Stimulated activated CD8-positive, alpha-beta memory T cell treated with anti-CD3 and anti-CD28 coated beads, Interleukin-4, amount 100 ng/mL, for 48 hours (primary cell): ENCODE data around the gene USP19.

Experiments
- DNase-seq: peaks from one replicate; pipeline ENCODE4 v3.0.0-alpha.2; 2020

USP19 gene, protein sequence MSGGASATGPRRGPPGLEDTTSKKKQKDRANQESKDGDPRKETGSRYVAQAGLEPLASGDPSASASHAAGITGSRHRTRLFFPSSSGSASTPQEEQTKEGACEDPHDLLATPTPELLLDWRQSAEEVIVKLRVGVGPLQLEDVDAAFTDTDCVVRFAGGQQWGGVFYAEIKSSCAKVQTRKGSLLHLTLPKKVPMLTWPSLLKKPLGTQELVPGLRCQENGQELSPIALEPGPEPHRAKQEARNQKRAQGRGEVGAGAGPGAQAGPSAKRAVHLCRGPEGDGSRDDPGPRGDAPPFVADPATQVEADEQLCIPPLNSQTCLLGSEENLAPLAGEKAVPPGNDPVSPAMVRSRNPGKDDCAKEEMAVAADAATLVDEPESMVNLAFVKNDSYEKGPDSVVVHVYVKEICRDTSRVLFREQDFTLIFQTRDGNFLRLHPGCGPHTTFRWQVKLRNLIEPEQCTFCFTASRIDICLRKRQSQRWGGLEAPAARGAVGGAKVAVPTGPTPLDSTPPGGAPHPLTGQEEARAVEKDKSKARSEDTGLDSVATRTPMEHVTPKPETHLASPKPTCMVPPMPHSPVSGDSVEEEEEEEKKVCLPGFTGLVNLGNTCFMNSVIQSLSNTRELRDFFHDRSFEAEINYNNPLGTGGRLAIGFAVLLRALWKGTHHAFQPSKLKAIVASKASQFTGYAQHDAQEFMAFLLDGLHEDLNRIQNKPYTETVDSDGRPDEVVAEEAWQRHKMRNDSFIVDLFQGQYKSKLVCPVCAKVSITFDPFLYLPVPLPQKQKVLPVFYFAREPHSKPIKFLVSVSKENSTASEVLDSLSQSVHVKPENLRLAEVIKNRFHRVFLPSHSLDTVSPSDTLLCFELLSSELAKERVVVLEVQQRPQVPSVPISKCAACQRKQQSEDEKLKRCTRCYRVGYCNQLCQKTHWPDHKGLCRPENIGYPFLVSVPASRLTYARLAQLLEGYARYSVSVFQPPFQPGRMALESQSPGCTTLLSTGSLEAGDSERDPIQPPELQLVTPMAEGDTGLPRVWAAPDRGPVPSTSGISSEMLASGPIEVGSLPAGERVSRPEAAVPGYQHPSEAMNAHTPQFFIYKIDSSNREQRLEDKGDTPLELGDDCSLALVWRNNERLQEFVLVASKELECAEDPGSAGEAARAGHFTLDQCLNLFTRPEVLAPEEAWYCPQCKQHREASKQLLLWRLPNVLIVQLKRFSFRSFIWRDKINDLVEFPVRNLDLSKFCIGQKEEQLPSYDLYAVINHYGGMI (N-terminal part only)

DNA sequence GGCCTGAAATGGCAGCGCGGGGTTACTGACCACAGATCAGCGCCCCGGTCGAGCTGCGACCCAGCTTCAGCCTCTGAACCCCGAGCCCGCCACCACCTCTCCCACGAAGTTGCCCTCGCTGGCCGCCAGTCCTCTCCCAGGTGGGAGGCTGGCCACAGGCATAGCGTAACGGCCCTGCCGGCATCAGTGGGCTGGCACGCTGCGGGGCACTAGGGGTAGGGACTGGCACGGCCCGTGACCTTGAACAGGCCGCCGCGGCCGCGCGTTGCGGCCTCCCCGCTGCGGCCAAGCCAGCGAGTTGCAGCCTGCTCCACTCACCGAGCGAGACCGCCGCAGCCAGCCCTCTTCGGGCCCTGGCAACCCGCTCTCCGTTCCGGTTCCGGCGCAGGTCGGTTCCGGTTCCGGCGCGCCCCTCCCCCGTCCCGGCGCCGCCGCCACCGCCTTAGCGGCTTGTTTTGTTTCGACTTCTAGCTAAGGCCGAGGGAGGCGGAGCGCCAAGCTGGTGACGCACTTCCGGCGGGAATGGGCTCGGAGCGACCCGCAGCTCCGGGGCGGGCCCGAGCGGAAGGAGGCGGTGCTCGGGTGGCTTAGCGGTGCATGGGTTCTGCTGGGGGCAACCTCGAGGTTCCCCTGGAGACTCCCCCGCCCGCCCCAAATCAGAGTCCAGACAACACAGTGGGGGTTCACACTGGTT, at the start of gene USP19:
USP19 (minus strand) TSS at position 386 of the 694 bp plus-strand sequence. CDS start 1,678 bp downstream, outside the sequence.
- peak; percentile 96 for DNase-seq

DNA sequence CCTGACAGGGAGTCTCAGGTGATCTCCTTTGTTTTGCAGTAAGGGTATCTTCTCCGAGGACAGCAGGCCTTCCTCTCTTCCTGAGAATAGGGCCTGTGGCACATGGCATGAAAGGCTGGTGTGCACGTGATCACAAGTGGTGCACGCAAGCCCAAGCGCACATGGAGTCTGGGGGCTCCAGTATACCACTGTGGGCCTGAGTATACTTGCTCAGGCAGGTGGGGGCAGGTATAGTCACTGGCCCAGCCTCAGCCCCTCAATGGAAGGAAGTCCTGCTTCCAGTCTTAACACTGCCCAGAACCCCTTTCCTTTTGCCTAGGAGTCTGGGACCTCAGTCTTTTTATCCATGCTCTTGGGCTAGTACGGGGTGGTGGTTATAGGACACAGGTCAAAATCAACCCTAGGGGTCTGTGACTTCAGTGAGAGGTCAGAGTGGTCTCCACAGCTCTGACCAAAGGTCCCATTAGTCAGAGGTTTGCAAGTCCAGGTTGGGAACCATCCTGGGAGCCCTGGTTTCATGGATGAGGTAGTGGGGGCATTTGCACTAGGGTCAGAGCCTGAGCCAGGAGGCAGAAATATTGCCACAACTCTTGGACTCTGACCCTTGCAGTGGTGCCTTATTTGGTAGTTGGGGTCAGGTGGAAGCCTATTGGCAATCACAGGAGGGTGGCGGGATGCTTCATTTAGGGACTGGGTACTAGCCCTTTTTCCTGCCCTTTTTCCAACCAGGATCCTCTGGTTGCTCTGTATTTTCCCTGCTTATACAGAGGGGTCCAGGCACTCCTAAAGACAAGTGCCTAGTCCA, 46.3 kb upstream of the USP19 start:
- no peak for DNase-seq

DNA sequence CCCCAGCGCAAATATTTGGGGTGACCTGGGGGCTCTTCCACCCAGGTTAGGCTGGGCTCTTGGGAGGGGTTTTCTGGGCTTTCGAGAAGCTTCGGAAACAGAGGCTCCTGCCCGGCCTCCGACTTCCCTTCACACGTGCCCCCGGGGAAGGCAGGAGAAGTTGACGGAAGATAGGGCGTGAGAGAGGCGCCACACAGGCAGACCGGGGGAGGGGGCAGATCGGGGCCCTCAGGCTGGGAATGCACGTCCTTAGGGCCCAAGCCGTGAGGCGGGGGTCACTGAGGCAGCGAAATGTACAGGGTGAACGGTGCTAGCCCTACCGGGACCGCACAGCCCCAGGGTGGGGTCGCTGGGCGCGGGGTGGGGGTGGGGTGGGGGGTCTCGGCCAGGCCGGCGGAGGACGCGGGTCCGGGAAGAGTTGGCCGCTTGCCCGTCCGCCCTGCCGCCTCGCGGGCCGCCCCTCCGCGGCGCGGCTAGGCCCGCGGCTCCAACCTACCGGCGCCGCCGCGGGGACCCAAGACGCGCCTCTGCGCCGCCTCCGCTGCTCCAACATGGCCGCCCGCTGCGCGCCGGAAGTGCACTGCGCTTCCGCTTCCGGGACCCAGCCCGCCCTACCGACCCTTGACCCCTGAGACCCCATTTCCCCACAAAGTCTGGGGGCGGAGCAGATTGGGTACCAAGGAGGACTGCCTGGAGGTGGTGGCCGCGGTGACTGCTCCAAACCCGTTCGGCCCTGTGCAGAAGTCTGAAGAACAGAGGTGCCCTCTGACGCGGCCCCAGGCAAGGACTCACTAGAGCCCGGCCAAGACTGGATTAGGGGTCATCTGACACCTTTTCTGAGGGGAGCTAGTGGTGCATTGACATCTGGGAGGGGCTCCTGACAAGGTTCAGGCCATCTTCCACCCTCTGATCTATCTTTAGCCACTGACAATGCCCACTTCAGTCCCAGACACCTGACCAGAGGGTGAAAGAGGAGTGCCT, 45.4 kb upstream of the USP19 start, which contains the start of gene CCDC71:
CCDC71 (minus strand) TSS at position 561 of the 981 bp plus-strand sequence. CDS start 2,123 bp downstream, outside the sequence.
- peak; percentile 86 for DNase-seq

DNA sequence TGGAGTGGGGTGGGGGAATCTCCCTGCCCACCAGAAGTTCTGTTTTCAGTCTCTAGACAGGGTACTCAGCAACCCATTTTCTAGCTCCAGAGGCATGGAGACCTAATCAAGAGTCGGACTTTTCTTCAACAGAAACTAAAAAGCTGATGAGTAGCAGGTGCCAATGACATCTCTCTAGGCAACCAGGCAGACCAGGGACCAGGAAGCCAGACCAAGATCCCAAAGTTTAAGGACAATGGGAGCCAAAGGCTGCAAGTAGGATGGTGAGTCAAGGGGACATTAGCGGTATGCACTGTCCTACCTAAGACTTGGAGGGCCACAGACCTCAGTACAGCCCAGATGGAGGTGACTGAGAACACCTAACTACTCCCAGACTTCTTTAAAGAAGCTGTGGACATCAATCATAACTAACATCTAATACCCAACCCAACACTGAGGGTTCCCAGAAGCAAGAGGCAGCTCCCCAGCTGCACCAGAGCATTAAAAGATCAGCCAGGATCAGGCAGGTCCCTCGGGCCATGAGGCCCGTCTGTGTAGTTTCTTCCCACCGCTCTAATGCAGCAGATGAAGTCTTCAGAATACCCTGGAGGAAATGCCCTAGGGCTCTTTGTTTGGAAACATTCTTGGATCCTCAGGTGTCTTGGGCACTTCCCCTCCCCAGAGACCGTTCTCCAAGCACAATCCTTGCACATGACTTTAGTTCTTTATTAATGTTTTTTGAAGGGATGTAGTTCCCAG, 44.5 kb upstream of the USP19 start:
- DNase-seq: no peak

DNA sequence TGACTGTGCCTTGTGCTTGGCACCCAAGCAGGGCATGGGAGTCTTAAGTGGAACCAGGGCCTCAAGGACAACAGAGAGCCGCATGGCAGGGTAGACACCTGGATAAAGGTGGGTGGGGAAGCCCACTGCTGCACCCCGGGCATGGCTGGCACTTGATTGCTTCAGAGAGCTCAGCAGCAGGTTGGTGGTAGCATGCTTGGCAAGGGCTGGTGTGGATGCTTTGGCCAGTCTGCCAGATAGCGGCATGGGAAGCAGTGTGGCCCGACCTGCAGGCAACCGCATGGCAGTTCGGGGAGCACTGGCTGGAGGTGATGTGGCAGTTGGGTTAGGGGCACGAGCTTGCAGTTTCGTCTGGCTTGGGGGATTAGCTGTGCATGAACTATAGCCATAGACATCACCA, 43.0 kb upstream of the USP19 start:
- DNase-seq: no peak

DNA sequence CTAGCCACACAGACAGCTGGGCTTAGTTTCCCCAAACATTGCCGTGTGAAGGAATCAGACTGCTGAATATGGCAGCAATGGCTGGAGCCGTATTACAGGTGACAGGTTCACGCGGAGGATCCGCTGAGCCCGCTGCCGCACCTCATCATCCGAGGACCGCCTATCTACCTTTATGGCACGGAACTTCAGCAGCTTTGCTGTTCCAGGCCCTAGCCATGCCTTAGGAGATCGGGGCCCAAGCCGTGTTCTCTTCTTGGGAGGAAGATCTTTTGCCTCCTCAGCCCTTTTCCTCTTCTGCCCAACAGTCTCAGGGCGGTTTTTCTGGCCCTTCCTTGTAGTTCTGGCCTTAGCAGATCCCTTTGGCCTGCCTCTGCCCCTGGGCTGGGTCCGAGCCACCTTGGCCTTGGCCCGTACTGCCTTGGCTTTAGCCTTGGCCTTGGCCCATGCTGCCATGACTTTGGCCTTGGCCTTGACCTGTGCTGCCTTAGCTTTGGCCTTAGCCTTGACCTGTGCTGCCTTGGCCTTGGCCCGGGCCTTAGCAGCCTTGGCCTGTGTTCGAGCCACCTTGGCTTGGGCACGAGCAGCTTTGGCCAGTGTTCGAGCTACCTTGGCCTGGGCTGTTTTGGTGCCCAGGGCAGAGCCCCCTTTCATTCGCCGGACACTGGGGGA, 42.3 kb upstream of the USP19 start:
- no peak for DNase-seq

DNA sequence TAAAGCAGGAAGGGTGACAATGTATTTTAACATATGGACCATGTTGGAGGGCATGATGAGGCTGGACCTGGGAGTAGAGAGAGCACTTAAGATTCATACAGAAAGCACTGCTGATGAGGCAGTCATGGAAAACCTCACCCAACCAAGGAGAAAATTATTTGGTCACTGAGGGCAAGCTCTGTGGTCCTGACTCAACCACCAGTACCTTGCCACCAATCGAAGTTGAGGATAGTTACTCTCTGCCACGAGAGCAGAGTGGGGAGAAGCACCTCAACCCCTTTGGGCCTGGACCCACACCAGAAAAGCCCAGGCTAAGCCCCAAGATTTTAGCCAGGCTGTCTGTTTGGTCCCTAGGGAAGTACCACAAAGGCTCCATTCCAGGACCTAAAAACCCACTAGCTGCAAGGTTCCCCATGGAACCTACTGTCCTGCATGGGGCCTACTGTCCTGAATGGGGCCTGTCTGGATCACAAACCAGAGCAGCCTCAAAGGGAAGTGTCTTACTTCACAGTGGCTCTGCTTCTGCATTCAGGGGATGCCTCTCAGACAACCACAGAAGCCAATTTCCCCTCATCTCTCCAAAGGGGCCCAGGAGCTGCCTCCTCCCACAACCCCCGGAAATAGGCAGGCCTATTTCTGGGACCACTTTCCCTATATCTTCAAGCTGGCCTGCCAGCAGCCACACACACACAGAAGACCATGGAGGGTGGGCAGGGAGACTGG, 41.3 kb upstream of the USP19 start:
- DNase-seq: peak; percentile 42

DNA sequence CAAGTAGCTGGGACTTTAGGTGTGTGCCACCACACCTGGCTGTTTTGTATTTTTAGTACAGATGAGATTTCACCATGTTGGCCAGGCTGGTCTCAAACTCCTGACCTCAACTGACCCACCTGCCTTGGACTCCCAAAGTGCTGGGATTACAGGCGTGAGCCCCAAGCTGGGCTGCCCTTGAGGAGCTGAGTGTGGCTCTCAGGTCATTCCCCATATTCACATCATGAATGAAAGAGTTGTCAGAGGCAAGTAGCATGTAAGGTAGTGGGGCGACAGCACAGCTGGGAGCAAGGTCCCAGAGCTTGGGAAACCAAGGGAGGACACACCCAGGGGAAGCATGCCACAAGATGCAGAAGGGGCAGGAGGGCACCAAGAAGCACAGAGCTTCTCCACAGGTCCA, 40.6 kb upstream of the USP19 start:
- no peak for DNase-seq

DNA sequence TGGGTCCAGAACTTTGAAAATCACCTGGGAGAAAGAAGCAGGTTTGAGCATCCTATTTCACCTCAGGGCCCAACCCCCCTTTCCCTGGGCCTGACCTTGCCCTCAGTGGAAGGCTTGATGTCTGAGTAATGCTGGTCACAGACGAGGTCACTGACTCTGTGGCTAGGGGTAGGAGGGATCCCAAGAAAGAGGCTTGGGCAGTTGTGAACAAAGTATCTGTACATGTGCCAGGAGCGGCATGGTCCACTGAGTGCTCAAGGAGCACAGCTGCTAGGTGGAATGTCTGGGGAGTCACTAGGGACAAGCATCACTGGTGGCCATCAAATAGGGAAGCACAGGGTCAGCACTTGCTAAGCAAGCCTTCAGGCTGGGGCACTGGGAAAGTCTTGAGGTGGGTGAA, 38.2 kb upstream of the USP19 start:
- no peak for DNase-seq

DNA sequence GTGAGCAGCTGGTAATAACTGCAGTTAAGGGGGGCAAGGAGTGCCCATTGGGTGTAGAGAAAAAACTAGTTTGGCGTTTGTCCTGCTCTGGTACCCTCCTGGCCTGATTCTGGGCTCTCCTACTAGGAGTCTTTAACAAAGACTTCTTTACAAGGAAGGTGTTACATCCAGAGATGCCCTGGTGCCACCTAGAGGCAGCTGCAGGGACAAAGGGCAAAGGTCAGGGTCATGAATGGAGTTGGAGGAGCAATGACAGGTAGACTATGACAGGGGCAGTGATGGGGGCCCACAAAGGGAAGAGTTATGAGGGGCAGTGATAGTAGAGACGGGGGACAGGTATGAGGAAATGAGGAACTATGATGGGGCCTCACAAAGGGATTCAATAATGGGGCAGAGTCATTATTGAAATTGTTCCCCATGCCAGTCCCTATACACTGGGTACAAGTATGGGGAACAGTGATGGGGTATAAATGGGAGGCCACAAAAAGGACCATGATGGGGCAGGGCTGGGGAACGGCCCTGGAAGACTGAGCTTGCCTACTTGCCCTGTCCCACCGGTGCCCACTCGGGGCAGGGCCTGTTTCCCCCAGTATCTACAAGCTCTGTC, 37.6 kb upstream of the USP19 start:
- peak; percentile 70 for DNase-seq

DNA sequence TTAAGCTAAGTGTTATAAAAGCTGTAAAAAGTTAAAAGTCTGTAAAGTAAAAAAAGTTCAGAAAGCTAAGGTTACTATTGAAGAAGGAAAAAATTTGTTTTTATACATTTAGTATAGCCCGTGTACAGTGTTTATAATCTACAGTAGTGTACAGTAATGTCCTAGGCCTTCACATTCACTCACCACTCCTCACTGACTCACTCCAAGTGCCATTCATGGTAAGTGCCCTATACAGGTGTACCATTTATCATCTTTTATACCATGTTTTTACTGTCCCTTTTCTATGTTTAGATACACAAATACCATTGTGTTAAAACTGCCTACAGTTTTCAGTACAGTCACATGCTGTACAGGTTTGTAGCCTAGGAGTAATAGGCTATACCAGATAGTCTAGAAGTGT, 36.7 kb upstream of the USP19 start:
- no peak for DNase-seq

DNA sequence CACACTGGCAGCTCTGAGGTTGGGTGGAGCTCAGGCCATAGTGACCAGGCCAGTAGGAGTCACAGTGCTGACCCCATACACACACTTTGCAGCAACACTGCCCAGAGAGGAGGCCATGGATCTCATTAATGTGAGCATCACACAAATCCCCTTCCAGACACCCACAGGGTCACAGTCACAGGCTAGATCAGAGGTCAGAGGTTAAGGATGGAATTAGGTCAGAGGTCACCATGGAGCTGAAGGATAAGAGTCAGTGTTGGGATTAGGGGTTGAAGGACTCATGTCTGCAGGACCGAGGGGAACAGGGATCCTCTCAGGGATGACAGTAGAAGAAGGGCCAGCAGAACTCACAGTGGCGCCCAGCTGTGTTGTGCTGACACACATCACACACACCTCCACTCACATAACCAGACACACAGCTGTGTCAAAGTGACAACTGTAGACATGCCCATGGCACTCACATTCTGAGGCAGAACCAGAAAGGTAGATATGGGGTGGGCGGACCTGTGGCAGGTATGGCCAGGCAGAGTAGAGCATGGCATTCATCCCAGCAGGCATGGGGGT, 32.8 kb upstream of the USP19 start:
- DNase-seq: no peak

DNA sequence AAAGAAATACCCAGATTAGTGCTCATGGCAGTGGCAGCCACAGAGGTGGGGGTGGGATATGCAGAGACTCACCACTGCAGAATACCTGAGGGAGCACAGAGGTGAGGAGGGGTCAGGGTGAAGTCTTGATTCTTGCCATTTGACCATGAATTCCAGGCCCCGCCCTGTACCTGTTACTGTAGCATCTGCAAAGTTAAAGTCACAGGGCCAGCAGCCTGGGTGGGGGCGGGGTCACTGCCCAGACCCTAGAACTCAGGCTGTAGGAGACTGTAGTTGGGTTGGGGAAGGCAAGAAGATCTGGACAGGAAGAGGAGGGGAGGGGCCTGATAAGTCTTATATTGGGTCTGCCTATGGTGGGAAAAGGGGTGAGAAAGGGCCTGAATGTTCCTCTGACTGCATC, 31.0 kb upstream of the USP19 start:
- no peak for DNase-seq

DNA sequence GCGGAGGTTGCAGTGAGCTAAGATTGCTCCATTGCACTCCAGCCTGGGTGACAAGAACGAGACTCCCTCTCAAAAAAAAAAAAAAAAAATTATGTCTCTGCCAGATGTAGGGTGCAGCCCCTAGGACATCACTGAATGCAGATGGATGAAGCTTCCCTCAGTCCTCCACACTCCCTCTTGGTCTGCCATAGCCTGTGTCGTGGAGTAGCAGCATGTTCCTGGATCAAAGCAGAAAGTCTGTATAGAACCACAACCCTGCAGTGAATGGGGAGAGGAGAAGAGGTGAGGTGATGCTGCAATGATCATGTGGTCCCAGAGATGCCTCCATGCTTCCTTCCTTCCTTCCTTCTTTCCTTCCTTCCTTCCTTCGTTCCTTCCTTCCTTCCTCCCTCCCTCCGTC, 27.5 kb upstream of the USP19 start:
- DNase-seq: no peak

DNA sequence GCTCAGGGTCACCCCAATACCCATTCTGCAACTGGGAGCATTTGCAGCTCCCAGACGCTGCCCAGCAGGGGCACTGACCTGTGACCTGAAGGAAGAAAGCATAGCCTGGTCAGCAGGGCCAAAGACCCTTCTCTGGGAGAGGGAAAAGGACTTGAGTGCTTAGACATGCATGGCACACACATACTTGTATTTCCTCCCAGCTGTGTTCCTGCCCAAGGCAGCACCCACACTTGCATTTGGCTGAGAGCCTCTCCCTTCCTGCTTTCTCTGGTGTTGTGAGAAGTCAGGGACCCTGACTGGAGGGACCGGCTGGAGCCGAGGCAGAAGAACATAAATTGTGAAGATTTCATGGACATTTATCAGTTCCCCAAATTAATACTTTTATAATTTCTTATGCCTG, 19.5 kb upstream of the USP19 start:
- DNase-seq: no peak

DNA sequence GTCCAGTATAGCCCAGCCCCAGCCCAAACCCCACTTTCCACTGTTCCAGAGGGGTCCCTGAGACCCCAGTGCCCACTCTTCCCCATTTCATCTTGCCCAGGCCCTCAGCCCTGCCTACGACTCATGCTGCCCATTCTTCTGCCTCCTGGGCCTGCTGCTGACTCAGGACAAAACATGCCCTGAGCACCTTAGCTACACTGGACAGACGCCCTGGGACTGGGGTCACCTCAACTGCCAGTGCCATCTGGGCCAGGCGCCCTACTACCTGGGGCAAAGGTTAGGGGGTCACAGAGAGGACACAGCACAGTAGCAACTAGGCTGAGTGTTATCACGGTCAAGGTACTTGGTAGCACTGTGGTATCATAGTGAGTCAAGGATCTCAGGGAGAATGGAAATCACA, 14.9 kb upstream of the USP19 start:
- no peak for DNase-seq
